K562 (cell line): ENCODE measurements around the gene STAT6. TPM values are rescaled to one million over a fixed set of nuclear protein-coding genes. Genes with fewer than 3 reads are reported as not detected.

Experiments
- AFF4 ChIP-seq: sonication (generic); formaldehyde crosslinking; IDR thresholded peaks from 2 replicates; pipeline ENCODE4 v1.8.0; 2023; ENCODE audit warnings: mild to moderate bottlenecking, missing genetic modification reagents
- ARHGAP35 ChIP-seq: fragments of 450-650 bp; IDR thresholded peaks from 2 replicates; pipeline ENCODE4 v1.6.1; 2018; ENCODE audit not compliant: partially characterized antibody
- DDX20 ChIP-seq: fragments of 450-650 bp; IDR thresholded peaks from 2 replicates; pipeline ENCODE4 v1.6.1; 2016; ENCODE audit warnings: missing genetic modification characterization, low read depth, mild to moderate bottlenecking, missing compliant biosample characterization, moderate library complexity
- FOXJ2 ChIP-seq: fragments of 200-800 bp; sonication (Bioruptor generic); IDR thresholded peaks from 2 replicates; pipeline ENCODE4 v1.6.1; 2016; ENCODE audit warnings: missing genetic modification characterization, missing compliant biosample characterization
- MAFG ChIP-seq: fragments of 450-650 bp; conservative IDR thresholded peaks from 2 replicates; pipeline ENCODE4 v1.6.1; 2016; ENCODE audit warnings: missing genetic modification characterization, missing compliant biosample characterization
- MAFK ChIP-seq: IDR thresholded peaks from 2 replicates; pipeline ENCODE4 v1.6.1; 2011; ENCODE audit warnings: low read length, improper control_type of control experiment
- polyA plus RNA-seq, 8 experiments: library from polyadenylated mRNA; depleted of rRNA in 4 of 8; stranded (reverse) in 5 of 8; unstranded in 3 of 8; fragments of >200 nt; fragmentation: Nextera tagmentation in 2 of 8; fragmentation: Illumina TruSeq in 1 of 8; extraction: Ambion mirVana in 2 of 8; extraction: Trizol in 1 of 8; gene quantifications; 2 replicates each; pipeline versions ENCODE4 v1.2.1 to v1.2.3, GENCODE V29; 2011 to 2014; ENCODE audit warnings: inconsistent platforms in 1 of 8, missing spikeins in 1 of 8
- total RNA-seq, 7 experiments: library from RNA; depleted of rRNA in 6 of 7; stranded (reverse); fragments of >200 nt in 6 of 7; fragmentation: Illumina TruSeq in 2 of 7; extraction: Trizol in 2 of 7; gene quantifications; 2 replicates each; pipeline versions ENCODE4 v1.2.1 to v1.2.3, GENCODE V29; 2011 to 2021; ENCODE audit warnings: low replicate concordance in 1 of 7
- TF ChIP-seq, protein P1 (sequence below): IDR thresholded peaks from 2 replicates; pipeline ENCODE4 v1.6.1; 2014; ENCODE audit warnings: antibody characterized with exemption

STAT6 gene
- total and polyA plus RNA-seq, 9 of the 15 experiments (the other 6 are each of a cell fraction or from before 2014, with no cell fraction given): 2.4 to 49.5 (median 26.5) TPM

- TF ChIP-seq, protein P1, sequence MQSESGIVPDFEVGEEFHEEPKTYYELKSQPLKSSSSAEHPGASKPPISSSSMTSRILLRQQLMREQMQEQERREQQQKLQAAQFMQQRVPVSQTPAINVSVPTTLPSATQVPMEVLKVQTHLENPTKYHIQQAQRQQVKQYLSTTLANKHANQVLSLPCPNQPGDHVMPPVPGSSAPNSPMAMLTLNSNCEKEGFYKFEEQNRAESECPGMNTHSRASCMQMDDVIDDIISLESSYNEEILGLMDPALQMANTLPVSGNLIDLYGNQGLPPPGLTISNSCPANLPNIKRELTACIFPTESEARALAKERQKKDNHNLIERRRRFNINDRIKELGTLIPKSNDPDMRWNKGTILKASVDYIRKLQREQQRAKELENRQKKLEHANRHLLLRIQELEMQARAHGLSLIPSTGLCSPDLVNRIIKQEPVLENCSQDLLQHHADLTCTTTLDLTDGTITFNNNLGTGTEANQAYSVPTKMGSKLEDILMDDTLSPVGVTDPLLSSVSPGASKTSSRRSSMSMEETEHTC: no peak
- no peak for TF ChIP-seq AFF4 (CRISPR knock-in tag)
- TF ChIP-seq DDX20 (tag): no peak
- TF ChIP-seq FOXJ2 (tag): no peak
- no peak for TF ChIP-seq ARHGAP35
- TF ChIP-seq MAFG (tag): peak; percentile 83
- peak; percentile 52; the same call in 1 of the 2 replicates for TF ChIP-seq MAFK
These were observed 8.3 kb upstream of the STAT6 start (continued) for GRCh38 chr12:57119294-57120085.
